H9 (cell line): ENCODE measurements around the gene RSAD1. TPM values are rescaled to one million over a fixed set of nuclear protein-coding genes. Genes with fewer than 3 reads are reported as not detected.

Experiments
- DNase-seq: peaks from one replicate; pipeline ENCODE4 v3.0.0-alpha.2; 2017
- H2AFZ ChIP-seq: one replicate; pipeline ENCODE4 v1.6.1; 2013; ENCODE audit warnings: mild to moderate bottlenecking, low read length, control low read depth, moderate library complexity
- H2AK5ac ChIP-seq: 2 replicates; pipeline ENCODE4 v1.6.1; 2013; ENCODE audit warnings: low read length, control low read depth, mixed read lengths; ENCODE audit not compliant: insufficient read length
- H2BK120ac ChIP-seq: one replicate; pipeline ENCODE4 v1.6.1; 2013; ENCODE audit warnings: low read depth, mild to moderate bottlenecking, low read length, control low read depth, inconsistent platforms; ENCODE audit not compliant: poor library complexity, severe bottlenecking
- H2BK12ac ChIP-seq: 2 replicates; pipeline ENCODE4 v1.6.1; 2013; ENCODE audit warnings: low read length, control low read depth, mixed read lengths, low read depth; ENCODE audit not compliant: insufficient read length
- H2BK15ac ChIP-seq: 2 replicates; pipeline ENCODE4 v1.6.1; 2013; ENCODE audit warnings: low read depth, low read length, control low read depth
- H2BK20ac ChIP-seq: one replicate; pipeline ENCODE4 v1.6.1; 2013; ENCODE audit warnings: low read depth, mild to moderate bottlenecking, low read length, control low read depth, inconsistent platforms; ENCODE audit not compliant: poor library complexity, severe bottlenecking
- H2BK5ac ChIP-seq: 2 replicates; pipeline ENCODE4 v1.6.1; 2013; ENCODE audit warnings: low read length, control low read depth, mixed read lengths; ENCODE audit not compliant: insufficient read length
- H3K14ac ChIP-seq: 2 replicates; pipeline ENCODE4 v1.6.1; 2013; ENCODE audit warnings: low read length, control low read depth; ENCODE audit not compliant: insufficient read depth
- H3K18ac ChIP-seq: 2 replicates; pipeline ENCODE4 v1.6.1; 2013; ENCODE audit warnings: low read depth, mild to moderate bottlenecking, mixed read lengths, low read length, control low read depth; ENCODE audit not compliant: insufficient read length
- H3K23ac ChIP-seq: 2 replicates; pipeline ENCODE4 v1.6.1; 2013; ENCODE audit warnings: low read length, control low read depth, mixed read lengths, low read depth; ENCODE audit not compliant: insufficient read length
- H3K23me2 ChIP-seq: 2 replicates; pipeline ENCODE4 v1.6.1; 2013; ENCODE audit warnings: low read depth, mild to moderate bottlenecking, mixed read lengths, low read length, control low read depth; ENCODE audit not compliant: insufficient read length, poor library complexity, severe bottlenecking
- H3K27ac ChIP-seq: 2 replicates; pipeline ENCODE4 v1.5.1; 2013; ENCODE audit warnings: low read length, control low read depth, mixed read lengths, low read depth; ENCODE audit not compliant: insufficient read length
- H3K27me3 ChIP-seq: 2 replicates; pipeline ENCODE4 v1.6.1; 2013; ENCODE audit warnings: low read length, control low read depth, inconsistent platforms; ENCODE audit not compliant: insufficient read depth
- H3K4ac ChIP-seq: 2 replicates; pipeline ENCODE4 v1.6.1; 2013; ENCODE audit warnings: low read depth, mild to moderate bottlenecking, control low read depth, inconsistent platforms, low read length, moderate library complexity
- H3K4me1 ChIP-seq: 2 replicates; pipeline ENCODE4 v1.6.1; 2013; ENCODE audit warnings: low read length, control low read depth, inconsistent platforms; ENCODE audit not compliant: insufficient read depth
- H3K4me2 ChIP-seq: 2 replicates; pipeline ENCODE4 v1.6.1; 2013; ENCODE audit warnings: low read length, control low read depth, mixed read lengths; ENCODE audit not compliant: insufficient read length, insufficient read depth
- H3K56ac ChIP-seq: 2 replicates; pipeline ENCODE4 v1.6.1; 2013; ENCODE audit warnings: low read depth, mild to moderate bottlenecking, mixed read lengths, low read length, control low read depth; ENCODE audit not compliant: insufficient read length
- H3K79me1 ChIP-seq: 2 replicates; pipeline ENCODE4 v1.6.1; 2013; ENCODE audit warnings: low read depth, mild to moderate bottlenecking, moderate library complexity, low read length, control low read depth, inconsistent platforms; ENCODE audit not compliant: insufficient read depth, poor library complexity, severe bottlenecking
- H3K79me2 ChIP-seq: 2 replicates; pipeline ENCODE4 v1.6.1; 2013; ENCODE audit warnings: low read length, control low read depth, inconsistent platforms; ENCODE audit not compliant: insufficient read depth
- H3K9ac ChIP-seq: 2 replicates; pipeline ENCODE4 v1.6.1; 2013; ENCODE audit warnings: low read length, control low read depth, mixed read lengths; ENCODE audit not compliant: insufficient read length; ENCODE audit errors: extremely low read depth
- H3K9me3 ChIP-seq: one replicate; pipeline ENCODE4 v1.6.1; 2013; ENCODE audit warnings: low read depth, low read length, inconsistent platforms; ENCODE audit not compliant: control insufficient read depth
- H3T11ph ChIP-seq: one replicate; pipeline ENCODE4 v1.6.1; 2013; ENCODE audit warnings: mild to moderate bottlenecking, low read length, control low read depth, inconsistent platforms
- H4K20me1 ChIP-seq: one replicate; pipeline ENCODE4 v1.6.1; 2013; ENCODE audit not compliant: control insufficient read depth, insufficient read length, insufficient read depth
- H4K5ac ChIP-seq: 2 replicates; pipeline ENCODE4 v1.6.1; 2013; ENCODE audit warnings: low read depth, mild to moderate bottlenecking, mixed read lengths, low read length, control low read depth; ENCODE audit not compliant: insufficient read length
- H4K8ac ChIP-seq: replicated peaks from 2 replicates; pipeline ENCODE4 v1.6.1; 2013; ENCODE audit warnings: low read length, control low read depth, mixed read lengths, low read depth; ENCODE audit not compliant: insufficient read length
- H4K91ac ChIP-seq: 2 replicates; pipeline ENCODE4 v1.6.1; 2013; ENCODE audit warnings: low read depth, mild to moderate bottlenecking, moderate library complexity, mixed read lengths, low read length, control low read depth; ENCODE audit not compliant: insufficient read length
- H3K27ac Mint-ChIP-seq, 3 experiments: 2 replicates in 2 of 3; 3 replicates in 1 of 3; pipeline ENCODE4 v1.8.0; 2020 to 2021; ENCODE audit warnings: mixed read lengths in 3 of 3, mild to moderate bottlenecking in 1 of 3, moderate library complexity in 1 of 3
- H3K27me3 Mint-ChIP-seq: 2 replicates; pipeline ENCODE4 v1.8.0; 2021; ENCODE audit warnings: low read depth, mild to moderate bottlenecking, moderate library complexity, mixed read lengths
- H3K36me3 Mint-ChIP-seq, 3 experiments: 2 replicates in 2 of 3; 3 replicates in 1 of 3; pipeline ENCODE4 v1.8.0; 2020 to 2021; ENCODE audit warnings: low read depth in 3 of 3, mixed read lengths in 3 of 3; ENCODE audit not compliant: insufficient read depth in 1 of 3
- H3K4me1 Mint-ChIP-seq, 2 experiments: 2 replicates each; pipeline ENCODE4 v1.8.0; 2020; ENCODE audit warnings: mixed read lengths in 2 of 2
- H3K4me3 Mint-ChIP-seq, 2 experiments: 2 replicates in 1 of 2; 3 replicates in 1 of 2; pipeline ENCODE4 v1.8.0; 2020 to 2021; ENCODE audit warnings: mild to moderate bottlenecking in 2 of 2, mixed read lengths in 2 of 2, moderate library complexity in 1 of 2
- H3K9me3 Mint-ChIP-seq, 2 experiments: 2 replicates in 1 of 2; 3 replicates in 1 of 2; pipeline ENCODE4 v1.8.0; 2020; ENCODE audit warnings: mild to moderate bottlenecking in 2 of 2, mixed read lengths in 2 of 2, moderate library complexity in 1 of 2
- WGBS: extraction: QIAGEN DNeasy Blood & Tissue Kit; methylation state at CpG from one replicate; pipeline ENCODE4 v1.1.7; 2013; ENCODE audit warnings: missing lambda C conversion rate, low lambda C conversion rate, mixed read lengths; ENCODE audit not compliant: insufficient read length; ENCODE audit errors: extremely low coverage; 5-methylcytosine and 5-hydroxymethylcytosine counted together
- total RNA-seq: library from RNA; stranded (reverse); gene quantifications from 2 replicates; pipeline ENCODE4 v1.2.1, GENCODE V29; 2021
- TF ChIP-seq, protein P1 (sequence below): fragments of 200-600 bp; sonication (generic); conservative IDR thresholded peaks from 3 replicates; pipeline ENCODE4 v1.8.0; 2021; ENCODE audit warnings: antibody characterized with exemption, mild to moderate bottlenecking

RSAD1 gene
- total RNA-seq, 1 experiment from 2014 or later: 27.9 TPM

DNA sequence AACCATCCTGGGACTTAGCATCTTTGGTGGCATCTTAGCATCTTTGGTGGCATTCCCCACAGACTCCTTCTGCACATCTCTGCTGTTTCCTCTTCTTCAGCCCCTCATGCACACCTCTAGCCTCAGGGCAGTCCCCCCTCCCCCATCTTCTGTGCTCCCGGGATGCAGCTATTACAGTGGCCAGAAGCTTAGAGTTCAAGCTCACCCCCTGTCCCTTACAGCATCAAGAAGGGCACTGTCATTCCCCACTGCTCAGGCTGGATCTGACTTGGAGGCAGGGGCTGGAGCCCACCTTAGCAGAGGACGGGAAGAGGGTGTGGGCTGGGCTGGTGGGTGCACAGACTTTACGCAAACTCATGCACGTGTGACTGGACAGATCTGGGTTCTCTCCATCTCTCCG, 54.5 kb downstream of the RSAD1 start:
- no peak for DNase-seq
- Mint-ChIP-seq H3K4me3 (peak overlapping the region; percentile 65 to 84), H3K9me3 (no peaks in the 10 kb centered on the region; a peak in 1 of 5 replicates), H3K27ac (peak overlapping the region in 1 of 3 experiments; percentile 28; a peak in 1 of 7 replicates), H3K4me1 (peaks cover 37 to 39% of the 10 kb centered on the region in 2 experiments), H3K27me3 (peaks cover 52% of the 10 kb centered on the region), H3K36me3 (peaks cover 0 to 5% (median 0%) of the 10 kb centered on the region in 3 experiments; a peak in 3 of 7 replicates)
- H2BK15ac ChIP-seq: no peak overlapping the region
- H3K23me2 ChIP-seq: peaks cover 17% of the 10 kb centered on the region
- no peaks in the 10 kb centered on the region; the same call in 1 of the 2 replicates for H3K27me3 ChIP-seq
- H3K14ac ChIP-seq: no peak overlapping the region
- H2AFZ ChIP-seq: no peak overlapping the region
- peaks cover 3% of the 10 kb centered on the region; the same call in 1 of the 2 replicates for H3K4me1 ChIP-seq
- no peaks in the 10 kb centered on the region for H3K79me2 ChIP-seq
- H4K91ac ChIP-seq: no peak overlapping the region
- no peaks in the 10 kb centered on the region for H4K20me1 ChIP-seq
- TF ChIP-seq, protein P1, sequence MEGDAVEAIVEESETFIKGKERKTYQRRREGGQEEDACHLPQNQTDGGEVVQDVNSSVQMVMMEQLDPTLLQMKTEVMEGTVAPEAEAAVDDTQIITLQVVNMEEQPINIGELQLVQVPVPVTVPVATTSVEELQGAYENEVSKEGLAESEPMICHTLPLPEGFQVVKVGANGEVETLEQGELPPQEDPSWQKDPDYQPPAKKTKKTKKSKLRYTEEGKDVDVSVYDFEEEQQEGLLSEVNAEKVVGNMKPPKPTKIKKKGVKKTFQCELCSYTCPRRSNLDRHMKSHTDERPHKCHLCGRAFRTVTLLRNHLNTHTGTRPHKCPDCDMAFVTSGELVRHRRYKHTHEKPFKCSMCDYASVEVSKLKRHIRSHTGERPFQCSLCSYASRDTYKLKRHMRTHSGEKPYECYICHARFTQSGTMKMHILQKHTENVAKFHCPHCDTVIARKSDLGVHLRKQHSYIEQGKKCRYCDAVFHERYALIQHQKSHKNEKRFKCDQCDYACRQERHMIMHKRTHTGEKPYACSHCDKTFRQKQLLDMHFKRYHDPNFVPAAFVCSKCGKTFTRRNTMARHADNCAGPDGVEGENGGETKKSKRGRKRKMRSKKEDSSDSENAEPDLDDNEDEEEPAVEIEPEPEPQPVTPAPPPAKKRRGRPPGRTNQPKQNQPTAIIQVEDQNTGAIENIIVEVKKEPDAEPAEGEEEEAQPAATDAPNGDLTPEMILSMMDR: no peak
- H4K8ac ChIP-seq: no peak overlapping the region
- no peak overlapping the region for H3K9ac ChIP-seq
- H3K4me2 ChIP-seq: peak overlapping the region; percentile 70
- no peak overlapping the region for H2BK20ac ChIP-seq
- H3K4ac ChIP-seq: no peak overlapping the region
- H3T11ph ChIP-seq: no peak overlapping the region
- H3K9me3 ChIP-seq: no peaks in the 10 kb centered on the region
- H3K23ac ChIP-seq: no peak overlapping the region
- H2BK5ac ChIP-seq: no peak overlapping the region
- no CpG with 5 or more reads among the region's 5 CpGs for WGBS
- no peak overlapping the region for H3K27ac ChIP-seq
- no peak overlapping the region for H3K56ac ChIP-seq
- no peak overlapping the region for H2AK5ac ChIP-seq
- no peak overlapping the region for H2BK12ac ChIP-seq
- H4K5ac ChIP-seq: no peak overlapping the region
- no peak overlapping the region for H2BK120ac ChIP-seq
- H3K18ac ChIP-seq: no peak overlapping the region
- no peaks in the 10 kb centered on the region for H3K79me1 ChIP-seq
